NCI-H2227 (cell line): ENCODE results near the gene SRXN1.

Source experiments
- DNase-seq: peaks from one replicate; lab custom pipeline; 2025; ENCODE audit not compliant: unreplicated experiment; lab: John Stamatoyannopoulos, UW

The SRXN1 gene

GRCh38 chr20:675453-676314 lies 22.7 kb upstream of the SRXN1 start, which contains the start of gene SCRT2:
TSS of gene SCRT2 (minus strand) at chr20:675802. CDS start at chr20:675601, 201 bp downstream.
- DNase-seq, result peak; percentile 67

- peak; percentile 52 for DNase-seq
These were observed 22.0 kb upstream of the SRXN1 start for GRCh38 chr20:675033-675452.

- DNase-seq, result no peak
These were observed 20.6 kb upstream of the SRXN1 start for GRCh38 chr20:673603-674001.

GRCh38 chr20:672963-673602 lies 20.1 kb upstream of the SRXN1 start:
- DNase-seq, result peak; percentile 53

GRCh38 chr20:671252-672030 lies 18.4 kb upstream of the SRXN1 start:
- DNase-seq, result no peak

- no peak for DNase-seq
These were observed 16.6 kb upstream of the SRXN1 start for GRCh38 chr20:669573-669972.

- no peak for DNase-seq
These were observed 15.6 kb upstream of the SRXN1 start for GRCh38 chr20:668638-669037.

GRCh38 chr20:668050-668449 lies 15.1 kb upstream of the SRXN1 start:
- DNase-seq, result no peak

- peak; percentile 64 for DNase-seq
These were observed 14.5 kb upstream of the SRXN1 start for GRCh38 chr20:667351-668034.

- DNase-seq, result no peak
These were observed 13.9 kb upstream of the SRXN1 start for GRCh38 chr20:666877-667276.

- DNase-seq, result peak; percentile 62
These were observed 12.3 kb upstream of the SRXN1 start for GRCh38 chr20:665276-665675.

GRCh38 chr20:664576-664975 lies 11.6 kb upstream of the SRXN1 start:
- DNase-seq, result no peak

- DNase-seq, result no peak
These were observed 11.2 kb upstream of the SRXN1 start for GRCh38 chr20:664151-664550.

- DNase-seq, result no peak
These were observed 10.5 kb upstream of the SRXN1 start for GRCh38 chr20:663315-664090.

- no peak for DNase-seq
These were observed 9.5 kb upstream of the SRXN1 start for GRCh38 chr20:662277-663192.

GRCh38 chr20:661474-662270 lies 8.7 kb upstream of the SRXN1 start:
- peak; percentile 61 for DNase-seq

- no peak for DNase-seq
These were observed 5.8 kb upstream of the SRXN1 start for GRCh38 chr20:658731-659291.

GRCh38 chr20:658202-658601 lies 5.2 kb upstream of the SRXN1 start:
- no peak for DNase-seq
